SJSA1 (cell line): ENCODE measurements around the gene RASA3. TPM values are rescaled to one million over a fixed set of nuclear protein-coding genes. Genes with fewer than 3 reads are reported as not detected.
"Not testable (repeated sequence)": the region's sequence is repeated elsewhere in the genome, so short reads cannot be mapped to it uniquely, and the experiment has no call there.

Experiments
- DNase-seq, 2 experiments: peaks; one replicate each; pipeline ENCODE4 v3.0.0-alpha.2; 2015 to 2020; ENCODE audit warnings: low spot score in 2 of 2, low read depth in 1 of 2
- H3K27ac ChIP-seq: fragments of 250-450 bp; sonication (Bioruptor Pico); 2 replicates; pipeline ENCODE4 v1.5.1; 2020; ENCODE audit warnings: mild to moderate bottlenecking, moderate library complexity
- H3K27me3 ChIP-seq: fragments of 250-450 bp; sonication (Bioruptor Pico); replicated peaks from 2 replicates; pipeline ENCODE4 v1.5.1; 2020; ENCODE audit warnings: mild to moderate bottlenecking, moderate library complexity
- H3K36me3 ChIP-seq: fragments of 250-450 bp; sonication (Bioruptor Pico); 2 replicates; pipeline ENCODE4 v1.5.1; 2020; ENCODE audit warnings: mild to moderate bottlenecking
- H3K4me1 ChIP-seq: fragments of 250-450 bp; sonication (Bioruptor Pico); replicated peaks from 2 replicates; pipeline ENCODE4 v1.6.1; 2021; ENCODE audit warnings: mild to moderate bottlenecking
- H3K4me3 ChIP-seq: fragments of 250-450 bp; sonication (Bioruptor Pico); 2 replicates; pipeline ENCODE4 v1.5.1; 2020; ENCODE audit warnings: mild to moderate bottlenecking
- H3K9me3 ChIP-seq: fragments of 250-450 bp; sonication (Bioruptor Pico); replicated peaks from 2 replicates; pipeline ENCODE4 v1.5.1; 2020; ENCODE audit warnings: mild to moderate bottlenecking
- total RNA-seq: library from RNA; depleted of rRNA; stranded (reverse); fragments of >200 nt; shearing (Covaris generic); gene quantifications from 2 replicates; pipeline ENCODE4 v1.2.3, GENCODE V29; 2014

RASA3 gene
- total RNA-seq, 1 experiment from 2014 or later: 19.8 TPM

- no peak for DNase-seq
- Histone ChIP-seq H3K9me3 (no peaks in the 10 kb centered on the region), H3K4me1 (peaks cover 26% of the 10 kb centered on the region), H3K27me3 (no peaks in the 10 kb centered on the region), H3K27ac (no peak overlapping the region), H3K4me3 (no peak overlapping the region), H3K36me3 (peaks cover 6% of the 10 kb centered on the region; the same call in 1 of the 2 replicates)
Observed at GRCh38 chr13:114123448-114123847, 9.0 kb downstream of the RASA3 start.

- no peak overlapping the region for H3K4me3 ChIP-seq
- peaks cover 26% of the 10 kb centered on the region for H3K4me1 ChIP-seq
- H3K36me3 ChIP-seq: no peaks in the 10 kb centered on the region; the same call in 1 of the 2 replicates
- DNase-seq: no peak
- H3K27ac ChIP-seq: no peak overlapping the region
- no peaks in the 10 kb centered on the region for H3K27me3 ChIP-seq
- H3K9me3 ChIP-seq: no peaks in the 10 kb centered on the region
Observed at GRCh38 chr13:114122591-114123211, 9.7 kb downstream of the RASA3 start.

GRCh38 chr13:114122127-114122511 is 10.3 kb downstream of the RASA3 start:
- H3K27me3 ChIP-seq: no peaks in the 10 kb centered on the region
- H3K36me3 ChIP-seq: no peaks in the 10 kb centered on the region; the same call in 1 of the 2 replicates
- H3K27ac ChIP-seq: no peak overlapping the region
- H3K4me3 ChIP-seq: no peak overlapping the region
- H3K9me3 ChIP-seq: no peaks in the 10 kb centered on the region
- DNase-seq: no peak
- peaks cover 23% of the 10 kb centered on the region for H3K4me1 ChIP-seq

DNA sequence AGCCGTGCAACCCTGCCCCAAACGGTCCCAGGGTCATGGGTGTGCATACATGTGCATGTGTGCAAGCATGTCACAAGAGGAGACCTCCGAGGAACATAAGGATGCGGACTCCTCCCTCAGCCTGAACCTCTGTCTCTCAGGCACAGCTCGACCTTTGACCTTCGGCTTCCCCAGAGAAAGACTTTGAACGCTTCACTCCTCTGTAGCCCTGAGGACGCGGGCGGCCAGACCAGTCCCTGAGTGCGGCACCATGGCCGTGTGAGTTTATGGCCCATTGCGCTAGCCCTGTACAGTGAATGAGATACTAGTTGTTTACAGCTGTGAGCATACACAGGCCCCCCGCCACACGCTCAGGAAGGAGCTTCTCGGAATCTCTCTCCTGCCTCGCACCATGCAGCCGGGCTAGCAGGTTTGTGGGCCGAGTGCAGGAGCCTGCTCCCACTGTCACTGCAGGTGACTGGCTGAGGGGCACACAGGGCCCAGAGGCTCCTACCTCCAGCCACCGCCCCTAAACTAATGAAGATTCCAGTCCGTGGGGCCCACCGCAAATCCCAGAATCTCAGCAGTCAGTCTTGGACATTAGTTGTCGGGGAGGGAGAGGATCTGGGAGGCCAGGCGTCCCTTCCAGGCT is 10.8 kb downstream of the RASA3 start:
- peaks cover 23% of the 10 kb centered on the region for H3K4me1 ChIP-seq
- no peaks in the 10 kb centered on the region for H3K9me3 ChIP-seq
- H3K27me3 ChIP-seq: no peaks in the 10 kb centered on the region
- H3K4me3 ChIP-seq: no peak overlapping the region
- H3K27ac ChIP-seq: no peak overlapping the region
- H3K36me3 ChIP-seq: no peaks in the 10 kb centered on the region; the same call in 1 of the 2 replicates
- no peak for DNase-seq

DNA sequence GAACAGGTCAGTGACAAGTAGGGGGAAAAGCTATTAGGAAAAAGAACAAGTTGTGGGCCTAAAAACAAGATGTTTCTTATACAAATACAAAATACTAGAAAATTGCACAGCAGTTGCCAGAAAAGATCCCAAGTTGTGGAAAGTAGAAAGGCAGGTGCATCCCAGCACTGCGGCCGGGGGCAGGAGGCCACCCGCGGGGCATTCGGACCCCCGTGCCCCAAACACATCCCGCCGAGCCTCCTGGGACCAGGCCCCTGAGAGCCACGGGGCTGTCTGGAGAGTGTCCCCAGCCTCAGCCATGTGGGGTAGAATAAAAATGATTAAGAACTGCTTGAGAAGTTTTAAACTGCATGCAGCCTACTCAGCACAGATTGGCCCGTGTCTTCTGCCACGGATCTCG is 11.4 kb downstream of the RASA3 start:
- no peaks in the 10 kb centered on the region for H3K9me3 ChIP-seq
- H3K4me3 ChIP-seq: no peak overlapping the region
- no peak overlapping the region for H3K27ac ChIP-seq
- H3K4me1 ChIP-seq: peaks cover 24% of the 10 kb centered on the region
- DNase-seq: no peak
- H3K36me3 ChIP-seq: no peaks in the 10 kb centered on the region; the same call in 1 of the 2 replicates
- no peaks in the 10 kb centered on the region for H3K27me3 ChIP-seq

DNA sequence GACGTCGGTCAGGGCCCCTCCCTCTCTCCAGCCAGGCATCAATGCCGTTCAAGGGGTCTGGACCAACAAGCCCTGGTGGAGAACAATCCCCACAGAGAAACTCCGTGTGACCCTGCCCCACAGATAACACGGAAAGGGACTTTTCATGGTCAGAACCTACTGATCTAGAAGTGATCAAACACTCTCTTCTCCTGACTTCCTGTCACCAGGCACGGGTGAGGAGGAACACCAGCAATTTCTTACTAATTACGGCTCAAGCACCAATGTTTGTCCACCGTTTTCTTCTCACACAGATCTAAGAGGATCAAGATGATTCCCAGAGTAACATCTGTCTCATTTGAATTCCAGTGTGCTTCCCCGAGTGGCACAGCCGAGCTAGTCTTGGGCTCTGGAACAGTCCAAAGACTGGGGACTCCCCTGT is 11.8 kb downstream of the RASA3 start:
- Histone ChIP-seq H3K9me3 (no peaks in the 10 kb centered on the region), H3K4me1 (peaks cover 29% of the 10 kb centered on the region), H3K27ac (no peak overlapping the region)

GRCh38 chr13:114119196-114119595 is 13.2 kb downstream of the RASA3 start:
- H3K9me3 ChIP-seq: no peaks in the 10 kb centered on the region
- H3K27me3 ChIP-seq: no peaks in the 10 kb centered on the region
- peaks cover 5% of the 10 kb centered on the region; the same call in 1 of the 2 replicates for H3K36me3 ChIP-seq
- peak overlapping the region; percentile 93 for H3K27ac ChIP-seq
- peak; percentile 90 to 92 for DNase-seq
- no peak overlapping the region; the same call in 1 of the 2 replicates for H3K4me3 ChIP-seq
- peaks cover 32% of the 10 kb centered on the region for H3K4me1 ChIP-seq

More for the DNA sequence above, 11.8 kb downstream of the RASA3 start:
- no peaks in the 10 kb centered on the region for H3K27me3 ChIP-seq
- H3K36me3 ChIP-seq: peaks cover 4% of the 10 kb centered on the region; the same call in 1 of the 2 replicates
- H3K4me3 ChIP-seq: no peak overlapping the region
- DNase-seq: no peak

DNA sequence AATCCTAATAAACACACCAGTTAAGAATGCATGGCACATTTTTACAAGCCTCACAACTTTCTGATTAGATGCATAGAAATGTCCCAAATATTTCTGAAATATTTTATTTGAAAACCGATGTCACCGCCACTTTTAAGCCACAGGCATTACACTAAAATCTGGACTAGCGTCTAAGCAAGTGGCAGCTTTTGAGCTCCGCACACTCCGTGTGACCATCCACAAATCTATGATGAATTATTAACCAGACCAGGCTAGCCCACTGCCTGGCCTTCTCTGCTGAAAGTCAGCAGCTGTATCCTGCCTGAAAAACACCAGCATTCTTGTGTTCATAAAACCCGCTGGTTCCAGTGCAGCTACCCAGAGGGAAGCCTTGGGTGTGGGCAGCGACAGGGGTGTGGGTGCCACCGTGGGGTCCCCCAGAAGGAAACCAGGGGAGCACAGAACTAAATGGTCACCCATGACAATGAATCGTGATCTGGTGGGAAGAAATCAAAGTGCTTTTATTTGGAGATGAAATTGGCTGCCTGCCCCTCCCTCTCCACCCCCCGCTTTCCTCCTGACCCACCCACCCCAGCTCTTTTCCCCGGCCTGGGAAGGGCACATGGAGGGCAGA is 13.8 kb downstream of the RASA3 start:
- Histone ChIP-seq H3K27me3 (no peaks in the 10 kb centered on the region), H3K27ac (peak overlapping the region; percentile 93), H3K4me3 (peak overlapping the region; percentile 13; the same call in 1 of the 2 replicates), H3K9me3 (no peaks in the 10 kb centered on the region), H3K4me1 (peaks cover 34% of the 10 kb centered on the region), H3K36me3 (peaks cover 5% of the 10 kb centered on the region; the same call in 1 of the 2 replicates)
- peak in 1 of 2 experiments; percentile 64 for DNase-seq

GRCh38 chr13:114118086-114118485 is 14.3 kb downstream of the RASA3 start:
- DNase-seq: no peak
- Histone ChIP-seq H3K4me3 (no peak overlapping the region), H3K27me3 (no peaks in the 10 kb centered on the region), H3K4me1 (peaks cover 34% of the 10 kb centered on the region), H3K27ac (peak overlapping the region; percentile 93), H3K36me3 (peaks cover 6% of the 10 kb centered on the region), H3K9me3 (no peaks in the 10 kb centered on the region)

DNA sequence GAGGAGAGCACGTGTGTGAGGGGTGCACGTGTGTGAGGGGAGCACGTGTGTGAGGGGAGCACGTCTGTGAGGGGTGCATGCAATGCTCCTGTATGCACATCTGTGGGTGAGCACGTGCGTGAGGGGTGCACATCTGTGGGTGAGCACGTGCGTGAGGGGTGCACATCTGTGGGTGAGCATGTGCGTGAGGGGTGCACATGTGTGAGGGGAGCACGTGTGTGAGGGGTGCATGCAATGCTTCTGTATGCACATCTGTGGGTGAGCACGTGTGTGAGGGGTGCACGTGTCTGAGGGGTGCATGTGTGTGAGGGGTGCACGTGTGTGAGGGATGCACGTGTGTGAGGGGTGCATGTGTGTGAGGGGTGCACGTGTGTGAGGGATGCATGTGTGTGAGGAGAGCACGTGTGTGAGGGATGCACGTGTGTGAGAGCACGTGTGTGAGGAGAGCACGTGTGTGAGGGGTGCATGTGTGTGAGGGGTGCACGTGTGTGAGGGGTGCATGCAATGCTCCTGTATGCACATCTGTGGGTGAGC is 15.0 kb downstream of the RASA3 start:
- not testable (repeated sequence) for H3K4me3 ChIP-seq, H3K27me3 ChIP-seq, H3K9me3 ChIP-seq, DNase-seq, H3K27ac ChIP-seq, H3K36me3 ChIP-seq
- peaks cover 34% of the 10 kb centered on the region for H3K4me1 ChIP-seq

DNA sequence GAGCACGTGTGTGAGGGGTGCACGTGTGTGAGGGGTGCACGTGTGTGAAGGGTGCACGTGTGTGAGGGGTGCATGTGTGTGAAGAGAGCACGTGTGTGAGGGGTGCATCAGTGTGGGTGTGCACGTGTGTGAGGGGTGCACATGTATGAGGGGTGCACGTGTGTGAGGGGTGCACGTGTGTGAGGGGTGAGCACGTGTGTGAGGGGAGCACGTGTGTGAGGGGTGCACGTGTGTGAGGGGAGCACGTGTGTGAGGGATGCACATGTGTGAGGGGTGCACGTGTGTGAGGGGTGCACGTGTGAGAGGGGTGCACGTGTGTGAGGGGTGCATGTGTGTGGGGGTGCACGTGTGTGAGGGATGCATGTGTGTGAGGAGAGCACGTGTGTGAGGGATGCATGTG is 15.7 kb downstream of the RASA3 start:
- H3K4me1 ChIP-seq: peaks cover 38% of the 10 kb centered on the region
- H3K27me3 ChIP-seq: no peaks in the 10 kb centered on the region
- H3K4me3 ChIP-seq: no peak overlapping the region
- H3K36me3 ChIP-seq: peaks cover 11% of the 10 kb centered on the region
- H3K9me3 ChIP-seq: no peaks in the 10 kb centered on the region
- no peak for DNase-seq
- no peak overlapping the region for H3K27ac ChIP-seq

GRCh38 chr13:114115796-114116195 is 16.6 kb downstream of the RASA3 start:
- no peaks in the 10 kb centered on the region for H3K9me3 ChIP-seq
- H3K4me3 ChIP-seq: no peak overlapping the region
- no peak for DNase-seq
- H3K4me1 ChIP-seq: peaks cover 41% of the 10 kb centered on the region
- H3K27ac ChIP-seq: peak overlapping the region; percentile 81
- peaks cover 14% of the 10 kb centered on the region for H3K36me3 ChIP-seq
- no peaks in the 10 kb centered on the region for H3K27me3 ChIP-seq

GRCh38 chr13:114115191-114115671 is 17.2 kb downstream of the RASA3 start:
- DNase-seq: peak; percentile 83 to 88
- Histone ChIP-seq H3K4me1 (peaks cover 41% of the 10 kb centered on the region), H3K27ac (peak overlapping the region; percentile 81), H3K4me3 (no peak overlapping the region), H3K27me3 (no peaks in the 10 kb centered on the region), H3K36me3 (peaks cover 14% of the 10 kb centered on the region), H3K9me3 (no peaks in the 10 kb centered on the region)

DNA sequence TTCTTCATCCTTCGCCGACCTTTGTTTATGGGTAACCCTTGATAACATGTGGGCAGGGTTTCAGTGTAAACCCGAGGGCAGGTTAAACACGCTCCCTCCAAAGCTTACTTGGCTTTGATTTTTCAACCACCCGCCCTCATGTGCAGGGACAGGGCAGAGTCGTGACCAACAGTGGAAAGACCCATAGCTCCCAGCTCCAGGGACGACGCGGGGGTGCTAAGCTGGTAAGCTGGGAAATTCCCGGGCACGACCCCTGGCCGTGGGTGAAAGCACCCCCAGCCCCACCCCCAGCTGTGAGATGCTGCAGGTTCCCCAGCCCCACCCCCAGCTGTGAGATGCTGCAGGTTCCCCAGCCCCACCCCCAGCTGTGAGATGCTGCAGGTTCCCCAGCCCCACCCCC is 17.8 kb downstream of the RASA3 start:
- H3K27me3 ChIP-seq, H3K9me3 ChIP-seq, DNase-seq, H3K4me3 ChIP-seq: not testable (repeated sequence)
- Histone ChIP-seq H3K36me3 (peaks cover 14% of the 10 kb centered on the region), H3K27ac (peak overlapping the region; percentile 81), H3K4me1 (peaks cover 41% of the 10 kb centered on the region)
